Neural crest cell (in vitro differentiated cells): ENCODE measurements around the gene FXYD4. TPM values are rescaled to one million over a fixed set of nuclear protein-coding genes. Genes with fewer than 3 reads are reported as not detected.

Experiments
- DNase-seq: peaks from one replicate; pipeline ENCODE4 v3.0.0; 2021; ENCODE audit warnings: low read depth, mixed read lengths, low spot score
- H3K27ac Mint-ChIP-seq: one replicate; pipeline ENCODE4 v1.8.0; 2021; ENCODE audit warnings: mild to moderate bottlenecking, mixed read lengths; ENCODE audit not compliant: unreplicated experiment
- H3K27me3 Mint-ChIP-seq: 2 replicates; pipeline ENCODE4 v1.8.0; 2021; ENCODE audit warnings: low read depth, mild to moderate bottlenecking, mixed read lengths
- H3K36me3 Mint-ChIP-seq: 2 replicates; pipeline ENCODE4 v1.8.0; 2021; ENCODE audit warnings: low read depth, mild to moderate bottlenecking, mixed read lengths
- H3K4me1 Mint-ChIP-seq: 2 replicates; pipeline ENCODE4 v1.8.0; 2021; ENCODE audit warnings: mixed read lengths
- H3K4me3 Mint-ChIP-seq: one replicate; pipeline ENCODE4 v1.8.0; 2021; ENCODE audit warnings: mild to moderate bottlenecking, mixed read lengths
- H3K9me3 Mint-ChIP-seq: 2 replicates; pipeline ENCODE4 v1.8.0; 2021; ENCODE audit warnings: mixed read lengths
- CTCF ChIP-seq: fragments of 200-600 bp; sonication (generic); conservative IDR thresholded peaks from 2 replicates; pipeline ENCODE4 v1.5.0; 2021; ENCODE audit warnings: antibody characterized with exemption, mild to moderate bottlenecking
- long read RNA-seq: library from polyadenylated mRNA; unstranded; transcript quantifications from one replicate; pipeline ENCODE4 v2.0.0, GENCODE V29; 2020
- total RNA-seq: library from RNA; stranded (reverse); gene quantifications from 2 replicates; pipeline ENCODE4 v1.2.1, GENCODE V29; 2021

FXYD4 gene
- total RNA-seq = not detected in 2 replicates
- long read RNA-seq = 0 reads

GRCh38 chr10:43371418-43371817 is at the start of gene FXYD4:
Gene FXYD4, plus strand, starts transcription at chr10:43371636. Its CDS starts 2,111 bp downstream, at chr10:43373747.
- H3K27me3 Mint-ChIP-seq = no peaks in the 10 kb centered on the region
- DNase-seq = no peak
- H3K27ac Mint-ChIP-seq = no peak within 1 kb of the TSS
- no peaks in the 10 kb centered on the region for H3K9me3 Mint-ChIP-seq
- peaks cover 14% of the 10 kb centered on the region for H3K4me1 Mint-ChIP-seq
- no peaks in the 10 kb centered on the region for H3K36me3 Mint-ChIP-seq
- TF ChIP-seq CTCF = no peak
- H3K4me3 Mint-ChIP-seq = no peak within 1 kb of the TSS

DNA sequence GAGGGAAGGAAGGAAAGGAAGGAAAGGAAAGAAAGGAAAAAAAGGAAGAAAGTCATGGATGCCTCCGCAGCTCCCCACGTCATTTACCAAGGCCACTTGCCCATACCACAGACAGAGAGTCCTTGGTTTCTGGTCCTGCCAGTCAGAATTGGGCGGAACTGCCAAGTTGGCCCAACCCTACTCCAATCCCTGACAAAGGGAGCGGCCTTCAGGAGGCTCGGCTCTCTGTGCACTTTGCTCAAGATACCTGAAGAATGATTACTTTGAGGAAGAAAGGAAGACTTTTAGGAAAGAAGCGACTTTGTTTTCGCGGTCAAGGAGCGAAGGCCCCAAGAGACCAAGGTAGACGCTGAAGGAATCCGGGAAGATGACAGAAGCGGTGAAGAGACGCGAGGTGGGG is 49.1 kb upstream of the FXYD4 start:
- TF ChIP-seq CTCF = no peak
- H3K9me3 Mint-ChIP-seq = no peaks in the 10 kb centered on the region
- peaks cover 14% of the 10 kb centered on the region for H3K4me1 Mint-ChIP-seq
- no peak overlapping the region for H3K27ac Mint-ChIP-seq
- H3K4me3 Mint-ChIP-seq = peak overlapping the region; percentile 61
- peaks cover 3% of the 10 kb centered on the region for H3K27me3 Mint-ChIP-seq
- H3K36me3 Mint-ChIP-seq = no peaks in the 10 kb centered on the region
- no peak for DNase-seq

DNA sequence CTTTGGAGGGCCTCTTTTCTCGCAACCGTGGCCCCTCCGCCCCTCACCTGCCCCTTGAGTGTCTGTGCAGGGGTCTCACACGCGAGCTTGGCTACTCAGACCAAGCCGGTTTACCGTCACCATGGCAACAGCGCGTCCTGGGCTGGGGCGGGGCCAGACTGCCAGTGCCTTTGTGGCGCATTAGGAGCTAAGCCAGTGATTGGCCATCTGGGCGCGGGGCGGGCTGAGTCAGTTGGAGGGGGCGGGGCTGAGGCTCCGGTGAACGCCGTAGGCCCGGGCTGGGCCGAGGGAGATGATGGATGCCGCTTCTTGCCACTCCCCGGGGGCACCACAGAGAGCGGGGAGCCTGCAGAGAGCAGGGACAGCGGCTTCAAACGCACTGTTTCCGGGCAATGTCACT is 48.7 kb upstream of the FXYD4 start:
- no peak for TF ChIP-seq CTCF
- no peaks in the 10 kb centered on the region for H3K36me3 Mint-ChIP-seq
- peaks cover 3% of the 10 kb centered on the region for H3K27me3 Mint-ChIP-seq
- no peaks in the 10 kb centered on the region for H3K9me3 Mint-ChIP-seq
- peaks cover 14% of the 10 kb centered on the region for H3K4me1 Mint-ChIP-seq
- H3K27ac Mint-ChIP-seq = no peak overlapping the region
- peak; percentile 96 for DNase-seq
- peak overlapping the region; percentile 61 for H3K4me3 Mint-ChIP-seq

DNA sequence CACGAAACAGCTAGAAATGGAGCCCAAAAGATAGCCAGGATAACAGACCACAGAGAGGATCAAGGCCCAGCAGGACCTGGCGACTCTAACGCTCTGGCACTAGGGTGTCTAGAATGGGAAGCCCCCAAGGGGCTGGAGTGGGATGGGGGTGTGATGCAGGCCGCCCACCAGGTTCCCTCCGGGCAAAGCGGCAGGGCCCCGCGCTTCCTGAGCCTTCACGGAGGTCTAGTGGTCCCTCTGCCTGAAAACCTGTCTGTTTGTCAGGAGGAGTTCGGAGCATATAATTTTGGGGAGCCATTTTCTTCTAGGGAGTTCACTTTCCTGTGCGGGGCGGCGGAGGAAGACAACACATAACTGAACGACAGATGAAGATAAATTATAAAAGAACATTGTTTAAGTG is 48.2 kb upstream of the FXYD4 start:
- Mint-ChIP-seq H3K27me3 (peaks cover 3% of the 10 kb centered on the region), H3K4me1 (peaks cover 14% of the 10 kb centered on the region), H3K9me3 (peaks cover 2% of the 10 kb centered on the region), H3K27ac (no peak overlapping the region), H3K36me3 (no peaks in the 10 kb centered on the region), H3K4me3 (peak overlapping the region; percentile 61)
- DNase-seq = no peak
- no peak for TF ChIP-seq CTCF

DNA sequence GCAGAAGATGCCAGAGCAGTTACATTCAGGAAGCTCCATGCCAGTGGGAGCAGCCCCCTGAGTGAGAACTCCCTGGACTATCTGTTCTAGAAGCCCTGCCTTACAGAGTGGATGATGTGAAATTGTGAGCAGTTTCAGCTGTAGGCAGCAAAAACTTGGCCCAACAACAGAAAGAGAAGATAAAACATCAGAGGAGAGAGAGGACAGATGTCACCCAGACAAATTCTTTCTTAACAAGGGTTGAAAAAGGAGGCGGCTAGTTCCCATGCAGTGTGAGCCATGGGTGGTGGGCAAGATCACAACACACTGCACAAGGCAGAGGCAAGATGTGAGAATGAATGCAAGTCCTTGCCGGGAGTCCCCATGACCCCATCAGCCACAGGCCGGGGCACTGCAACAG is 46.6 kb upstream of the FXYD4 start:
- no peak for TF ChIP-seq CTCF
- Mint-ChIP-seq H3K27ac (no peak overlapping the region), H3K4me1 (peaks cover 14% of the 10 kb centered on the region), H3K36me3 (no peaks in the 10 kb centered on the region), H3K9me3 (peaks cover 3% of the 10 kb centered on the region), H3K27me3 (peaks cover 3% of the 10 kb centered on the region), H3K4me3 (no peak overlapping the region)
- DNase-seq = no peak

DNA sequence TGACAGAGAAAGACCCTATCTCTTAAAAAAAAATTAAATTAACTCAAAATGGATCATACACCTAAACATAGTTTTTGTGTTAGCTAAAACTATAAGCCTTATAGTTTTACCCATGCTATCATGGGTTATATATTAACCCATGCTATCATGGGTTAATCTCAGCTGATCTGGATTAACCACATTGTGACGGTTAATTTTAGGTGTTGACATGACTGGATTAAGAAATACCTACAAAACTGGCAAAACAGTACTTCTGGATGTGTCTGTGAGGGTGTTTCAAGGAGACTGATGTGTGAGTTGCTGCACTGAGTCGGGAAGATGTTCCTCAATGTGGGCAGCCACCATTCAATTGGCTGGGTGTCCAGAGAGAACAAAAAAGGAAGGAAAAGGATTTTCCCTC is 44.3 kb upstream of the FXYD4 start:
- Mint-ChIP-seq H3K27ac (no peak overlapping the region), H3K4me3 (no peak overlapping the region), H3K36me3 (no peaks in the 10 kb centered on the region), H3K4me1 (peaks cover 14% of the 10 kb centered on the region), H3K27me3 (no peaks in the 10 kb centered on the region), H3K9me3 (peaks cover 3% of the 10 kb centered on the region)
- TF ChIP-seq CTCF = no peak
- DNase-seq = no peak
